ENCODE data around the gene LSM6.

The LSM6 gene

DNA sequence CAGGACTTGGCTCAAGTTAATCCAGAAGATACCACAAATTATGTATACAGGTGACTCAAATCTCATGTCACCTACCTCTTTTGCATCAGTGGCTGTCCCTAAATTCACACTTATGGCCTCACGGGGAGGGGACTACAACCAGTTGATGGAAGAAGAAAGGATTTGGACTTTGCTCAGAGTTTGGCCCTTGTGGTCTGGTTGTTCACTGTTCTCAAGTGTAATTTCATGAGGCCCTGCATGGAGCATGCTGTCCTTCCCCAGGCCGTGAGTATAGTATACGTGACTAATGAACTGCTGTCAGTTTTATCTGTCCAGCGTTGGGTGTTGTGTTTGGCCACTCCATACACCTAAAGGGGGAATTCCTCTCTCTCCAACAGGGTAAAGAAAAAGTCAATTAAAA lies 27.5 kb upstream of the LSM6 start:
- DNase-seq (ENCODE audit: low spot score): no peak
- TF ChIP-seq, protein P1, sequence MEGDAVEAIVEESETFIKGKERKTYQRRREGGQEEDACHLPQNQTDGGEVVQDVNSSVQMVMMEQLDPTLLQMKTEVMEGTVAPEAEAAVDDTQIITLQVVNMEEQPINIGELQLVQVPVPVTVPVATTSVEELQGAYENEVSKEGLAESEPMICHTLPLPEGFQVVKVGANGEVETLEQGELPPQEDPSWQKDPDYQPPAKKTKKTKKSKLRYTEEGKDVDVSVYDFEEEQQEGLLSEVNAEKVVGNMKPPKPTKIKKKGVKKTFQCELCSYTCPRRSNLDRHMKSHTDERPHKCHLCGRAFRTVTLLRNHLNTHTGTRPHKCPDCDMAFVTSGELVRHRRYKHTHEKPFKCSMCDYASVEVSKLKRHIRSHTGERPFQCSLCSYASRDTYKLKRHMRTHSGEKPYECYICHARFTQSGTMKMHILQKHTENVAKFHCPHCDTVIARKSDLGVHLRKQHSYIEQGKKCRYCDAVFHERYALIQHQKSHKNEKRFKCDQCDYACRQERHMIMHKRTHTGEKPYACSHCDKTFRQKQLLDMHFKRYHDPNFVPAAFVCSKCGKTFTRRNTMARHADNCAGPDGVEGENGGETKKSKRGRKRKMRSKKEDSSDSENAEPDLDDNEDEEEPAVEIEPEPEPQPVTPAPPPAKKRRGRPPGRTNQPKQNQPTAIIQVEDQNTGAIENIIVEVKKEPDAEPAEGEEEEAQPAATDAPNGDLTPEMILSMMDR (IDR thresholded peaks at IDR 0.05; ENCODE audit: extremely low read depth, missing control alignments): no peak

DNA sequence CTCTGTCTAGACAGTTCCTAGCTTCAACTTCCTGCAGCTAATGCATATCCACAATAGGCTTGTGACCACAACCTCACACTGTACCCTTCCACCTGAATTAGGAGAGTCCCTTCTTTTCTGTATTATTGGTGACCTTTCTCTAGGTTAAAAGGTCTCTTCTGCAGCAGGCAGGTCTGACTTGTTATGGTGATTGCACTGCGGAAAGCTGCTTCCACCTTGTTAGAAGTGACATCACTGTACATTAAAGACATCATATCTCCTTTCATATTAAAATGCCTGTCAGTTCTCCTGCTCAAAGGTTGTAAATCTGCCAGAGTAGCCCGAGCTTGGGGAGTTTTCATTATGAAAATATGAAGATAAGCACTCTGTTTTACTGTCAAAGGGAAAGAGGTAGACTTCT lies 21.5 kb upstream of the LSM6 start:
- TF ChIP-seq, protein P1 (IDR thresholded peaks at IDR 0.05; ENCODE audit: extremely low read depth, missing control alignments): no peak
- DNase-seq (ENCODE audit: low spot score): no peak

DNA sequence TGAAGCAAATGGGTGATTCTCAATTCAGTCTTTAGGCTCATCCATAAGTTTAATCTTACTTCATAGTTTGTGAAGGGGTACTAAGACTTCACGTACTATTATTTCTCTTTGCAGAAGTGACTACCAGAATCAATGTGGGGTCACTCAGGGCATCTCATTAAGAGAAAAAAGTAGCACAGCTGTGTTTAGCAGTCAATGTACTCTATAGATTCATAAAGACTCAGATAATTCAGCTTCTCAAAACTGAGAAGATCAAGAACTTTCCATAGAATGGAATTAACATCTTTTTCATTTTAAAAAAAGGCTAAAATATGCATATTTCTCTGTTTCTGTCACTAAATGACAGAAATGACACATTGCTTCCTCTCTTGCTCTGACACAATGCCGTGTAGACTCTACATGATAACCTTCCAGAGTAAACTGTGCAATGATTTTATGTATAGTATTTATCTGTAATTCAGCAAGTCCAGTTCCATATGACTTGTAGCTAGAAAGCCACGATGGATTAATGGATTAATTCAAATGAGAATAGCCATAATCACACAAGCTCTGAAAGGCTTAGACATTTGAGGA lies 20.3 kb upstream of the LSM6 start:
- no peak for DNase-seq (ENCODE audit: low spot score)
- TF ChIP-seq, protein P1 (IDR thresholded peaks at IDR 0.05; ENCODE audit: extremely low read depth, missing control alignments): no peak

DNA sequence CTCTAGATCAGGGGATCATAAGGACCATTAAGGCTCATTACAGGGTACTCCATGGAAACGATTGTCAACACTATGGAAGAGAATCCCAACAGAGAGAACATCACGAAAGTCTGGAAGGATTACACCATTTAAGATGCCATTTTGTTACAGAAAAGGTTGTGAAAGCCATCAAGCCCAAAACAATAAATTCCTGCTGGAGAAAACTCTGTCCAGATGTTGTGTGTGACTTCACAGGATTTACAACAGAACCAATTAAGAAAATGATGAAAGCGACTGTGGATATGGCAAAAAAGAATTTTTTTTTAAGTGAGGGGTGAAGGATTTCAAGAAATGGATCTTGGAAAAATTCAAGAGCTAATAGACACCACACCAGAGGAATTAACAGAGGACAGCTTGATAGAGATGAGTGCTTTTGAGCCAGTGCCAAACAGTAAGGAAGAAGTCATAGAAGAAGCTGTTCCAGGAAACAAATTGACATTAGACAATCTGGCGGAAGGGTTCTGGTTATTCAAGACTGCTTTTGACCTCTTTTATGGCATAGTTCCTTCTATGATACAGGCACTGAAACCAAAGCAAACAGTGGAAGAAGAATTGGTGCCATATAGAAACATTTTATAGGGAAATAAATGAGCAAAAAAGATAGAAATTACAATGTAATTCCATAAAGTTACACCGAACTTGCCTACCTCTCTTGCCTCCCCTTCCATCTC lies 17.3 kb upstream of the LSM6 start:
- DNase-seq (ENCODE audit: low spot score): no peak
- TF ChIP-seq, protein P1 (IDR thresholded peaks at IDR 0.05; ENCODE audit: extremely low read depth, missing control alignments): no peak

DNA sequence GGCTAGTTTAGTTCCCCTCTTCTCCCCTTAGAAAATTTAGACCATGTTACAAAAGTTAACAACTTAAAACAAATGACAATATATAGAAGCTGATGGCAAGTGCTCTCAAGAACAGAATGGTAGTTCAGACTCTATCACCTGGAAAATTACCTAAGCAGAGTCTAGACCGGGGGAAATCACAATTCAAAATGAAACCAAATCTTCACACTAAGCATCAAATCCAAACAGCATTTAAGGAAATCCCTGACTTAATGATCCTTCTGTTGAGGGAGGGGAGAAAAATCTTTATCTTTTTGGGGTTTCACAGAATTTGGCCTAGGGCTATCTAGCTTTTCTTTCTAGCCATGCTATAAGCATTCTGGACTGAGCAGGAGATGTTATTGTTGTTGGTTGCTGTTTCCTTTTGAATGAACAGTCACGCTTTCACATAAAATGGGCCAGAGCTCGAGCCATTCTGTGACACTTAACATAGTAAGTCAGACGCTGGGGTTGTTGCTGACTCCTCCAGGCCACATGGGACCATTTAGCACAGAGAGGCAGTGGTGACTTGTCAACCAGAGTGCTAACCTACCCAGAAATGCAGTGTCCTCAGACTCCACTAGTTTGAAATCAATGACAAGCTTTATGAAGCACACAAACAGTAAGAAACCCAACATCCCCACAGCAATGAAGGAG lies 16.0 kb upstream of the LSM6 start:
- TF ChIP-seq, protein P1 (IDR thresholded peaks at IDR 0.05; ENCODE audit: extremely low read depth, missing control alignments): no peak
- peak; percentile 19 for DNase-seq (ENCODE audit: low spot score)

DNA sequence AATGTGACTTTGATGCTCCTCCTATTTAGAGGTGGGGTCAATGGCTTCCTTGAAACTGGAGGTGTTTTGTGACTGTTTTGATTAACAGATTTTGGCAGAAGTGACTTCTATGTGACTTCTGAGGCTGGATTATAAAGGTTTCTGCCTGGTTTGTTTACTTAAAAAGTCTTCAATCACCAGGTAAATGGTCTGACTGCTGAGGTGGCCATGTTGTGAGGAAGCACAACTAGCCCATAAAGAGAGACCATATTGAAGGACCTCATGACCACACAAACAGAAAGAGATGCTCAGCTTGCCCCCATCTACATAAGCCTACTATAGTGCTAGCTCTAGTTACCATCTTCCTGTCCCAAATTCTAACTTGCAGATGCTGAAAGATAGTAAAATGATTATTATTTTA lies 14.3 kb upstream of the LSM6 start:
- DNase-seq (ENCODE audit: low spot score): no peak
- TF ChIP-seq, protein P1 (IDR thresholded peaks at IDR 0.05; ENCODE audit: extremely low read depth, missing control alignments): no peak

DNA sequence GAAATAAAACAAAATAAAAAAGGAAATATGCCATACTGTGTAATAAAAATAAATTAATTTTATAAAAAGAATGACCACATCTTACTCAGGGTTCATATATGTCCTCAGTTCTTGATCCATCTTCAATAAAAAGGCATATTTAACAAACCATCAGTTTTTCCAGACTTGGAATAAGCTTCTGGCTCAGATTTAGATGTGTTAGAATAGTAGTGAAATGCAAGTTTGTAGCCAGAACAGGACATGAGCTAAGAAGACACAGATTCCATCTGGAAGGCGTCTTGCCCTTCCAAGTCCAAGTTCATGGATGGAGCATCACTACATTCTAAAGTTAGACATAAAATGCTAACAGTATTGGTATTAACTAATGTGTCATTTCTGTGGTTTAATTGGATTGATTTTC lies 10.3 kb upstream of the LSM6 start:
- TF ChIP-seq, protein P1 (IDR thresholded peaks at IDR 0.05; ENCODE audit: extremely low read depth, missing control alignments): no peak
- DNase-seq (ENCODE audit: low spot score): no peak
